ENCODE measurements around the gene HDAC4.

DNA sequence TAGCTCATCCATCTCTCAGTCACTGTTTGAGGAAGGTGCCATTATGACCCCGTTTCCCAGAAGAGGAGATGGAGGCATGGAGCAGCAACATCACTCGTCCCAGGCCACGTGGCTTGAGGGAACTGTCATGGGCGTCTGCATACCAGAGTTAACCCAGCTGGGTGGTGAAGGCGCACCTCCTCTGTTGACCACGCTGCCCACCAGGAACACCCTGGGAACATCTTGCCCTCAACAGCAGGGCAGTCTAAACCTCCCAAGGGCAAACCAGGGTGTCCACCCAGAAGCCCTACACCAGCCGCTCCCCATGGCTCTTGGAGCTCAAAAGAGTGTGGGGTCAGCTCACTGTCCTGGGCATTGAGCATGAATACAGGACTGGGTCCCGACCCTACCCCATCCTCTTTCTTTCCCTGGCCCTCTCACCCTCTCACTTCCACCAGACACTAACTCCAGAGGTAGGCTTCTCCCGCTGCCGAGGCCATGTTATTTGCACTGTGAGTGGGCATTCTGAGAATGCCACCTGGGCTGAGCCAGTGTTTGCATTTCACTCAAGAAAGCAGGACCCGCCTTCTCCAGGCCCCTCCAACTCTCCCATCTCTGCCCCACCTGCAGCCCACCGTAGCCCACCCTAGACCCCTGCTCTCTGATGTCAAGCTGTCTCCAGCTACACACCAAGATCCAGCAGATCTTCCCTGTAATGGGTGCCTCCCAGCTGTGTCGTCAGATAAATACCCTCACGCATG, 259.6 kb downstream of the HDAC4 start:
- TF ChIP-seq, protein P1, sequence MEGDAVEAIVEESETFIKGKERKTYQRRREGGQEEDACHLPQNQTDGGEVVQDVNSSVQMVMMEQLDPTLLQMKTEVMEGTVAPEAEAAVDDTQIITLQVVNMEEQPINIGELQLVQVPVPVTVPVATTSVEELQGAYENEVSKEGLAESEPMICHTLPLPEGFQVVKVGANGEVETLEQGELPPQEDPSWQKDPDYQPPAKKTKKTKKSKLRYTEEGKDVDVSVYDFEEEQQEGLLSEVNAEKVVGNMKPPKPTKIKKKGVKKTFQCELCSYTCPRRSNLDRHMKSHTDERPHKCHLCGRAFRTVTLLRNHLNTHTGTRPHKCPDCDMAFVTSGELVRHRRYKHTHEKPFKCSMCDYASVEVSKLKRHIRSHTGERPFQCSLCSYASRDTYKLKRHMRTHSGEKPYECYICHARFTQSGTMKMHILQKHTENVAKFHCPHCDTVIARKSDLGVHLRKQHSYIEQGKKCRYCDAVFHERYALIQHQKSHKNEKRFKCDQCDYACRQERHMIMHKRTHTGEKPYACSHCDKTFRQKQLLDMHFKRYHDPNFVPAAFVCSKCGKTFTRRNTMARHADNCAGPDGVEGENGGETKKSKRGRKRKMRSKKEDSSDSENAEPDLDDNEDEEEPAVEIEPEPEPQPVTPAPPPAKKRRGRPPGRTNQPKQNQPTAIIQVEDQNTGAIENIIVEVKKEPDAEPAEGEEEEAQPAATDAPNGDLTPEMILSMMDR (conservative IDR thresholded peaks at IDR 0.05), result no peak
- no peak for TF ChIP-seq EZH2 (IDR thresholded peaks at IDR 0.05; ENCODE audit: low read depth)
